HepG2 (cell line): ENCODE results near the gene TNIP1. TPM values are rescaled to one million over a fixed set of nuclear protein-coding genes. Genes with fewer than 3 reads are reported as not detected.
A peak's percentile ranks its signal among the peaks of the same experiment; 100 is the strongest.

ENCODE experiments used
- AKAP8 ChIP-seq: sonication (generic); formaldehyde crosslinking; IDR thresholded peaks from 2 replicates; pipeline ENCODE4 v1.5.1; 2020; ENCODE audit warnings: mild to moderate bottlenecking, missing genetic modification reagents
- ATF5 ChIP-seq: sonication (generic); formaldehyde crosslinking; IDR thresholded peaks from 2 replicates; pipeline ENCODE4 v1.4.0; 2020; ENCODE audit warnings: mild to moderate bottlenecking, low read depth, missing genetic modification reagents
- E2F2 ChIP-seq: sonication (generic); formaldehyde crosslinking; IDR thresholded peaks from 2 replicates; pipeline ENCODE4 v1.4.0; 2020; ENCODE audit warnings: missing genetic modification reagents, borderline replicate concordance
- ESRRA ChIP-seq: sonication (generic); formaldehyde crosslinking; IDR thresholded peaks from 2 replicates; pipeline ENCODE4 v1.5.1; 2020; ENCODE audit warnings: mild to moderate bottlenecking, low read depth, missing genetic modification reagents
- FIP1L1 ChIP-seq: fragments of 200-400 bp; formaldehyde crosslinking; IDR thresholded peaks from 2 replicates; pipeline ENCODE4 v1.6.1; 2018; ENCODE audit warnings: low read depth, mild to moderate bottlenecking, low read length, moderate library complexity, borderline replicate concordance; ENCODE audit not compliant: insufficient read depth
- KLF9 ChIP-seq: IDR thresholded peaks from 2 replicates; pipeline ENCODE4 v1.6.1; 2016; ENCODE audit warnings: low read depth
- NFAT5 ChIP-seq: sonication (generic); formaldehyde crosslinking; IDR thresholded peaks from 2 replicates; pipeline ENCODE4 v1.4.0; 2020; ENCODE audit warnings: missing genetic modification reagents
- RFX1 ChIP-seq: fragments of 450-650 bp; IDR thresholded peaks from 2 replicates; pipeline ENCODE4 v1.6.1; 2017
- SAFB2 ChIP-seq: sonication (generic); formaldehyde crosslinking; IDR thresholded peaks from 2 replicates; pipeline ENCODE4 v1.5.1; 2020; ENCODE audit warnings: missing genetic modification reagents, low read depth, mild to moderate bottlenecking, borderline replicate concordance
- SATB2 ChIP-seq: sonication (generic); formaldehyde crosslinking; IDR thresholded peaks from 2 replicates; pipeline ENCODE4 v1.5.0; 2020; ENCODE audit warnings: missing genetic modification reagents
- TARDBP ChIP-seq: sonication (generic); formaldehyde crosslinking; IDR thresholded peaks from 2 replicates; pipeline ENCODE4 v1.8.0; 2022; ENCODE audit warnings: mild to moderate bottlenecking, missing genetic modification reagents
- TRIM24 ChIP-seq: sonication (generic); formaldehyde crosslinking; IDR thresholded peaks from 2 replicates; pipeline ENCODE4 v1.8.0; 2022; ENCODE audit warnings: mild to moderate bottlenecking, missing genetic modification reagents
- ZBTB33 ChIP-seq: sonication (generic); formaldehyde crosslinking; IDR thresholded peaks from 2 replicates; pipeline ENCODE4 v1.4.0; 2020; ENCODE audit warnings: missing genetic modification reagents
- ZBTB37 ChIP-seq: sonication (generic); formaldehyde crosslinking; IDR thresholded peaks from 2 replicates; pipeline ENCODE4 v1.4.0; 2020; ENCODE audit warnings: mild to moderate bottlenecking, missing genetic modification reagents
- ZBTB7B ChIP-seq: sonication (generic); formaldehyde crosslinking; IDR thresholded peaks from 2 replicates; pipeline ENCODE4 v1.4.0; 2020; ENCODE audit warnings: missing genetic modification reagents
- ZFP62 ChIP-seq: sonication (generic); formaldehyde crosslinking; IDR thresholded peaks from 2 replicates; pipeline ENCODE4 v1.4.0; 2020; ENCODE audit warnings: missing genetic modification reagents
- ZNF329 ChIP-seq: sonication (generic); formaldehyde crosslinking; IDR thresholded peaks from 2 replicates; pipeline ENCODE4 v1.9.0; 2021; ENCODE audit warnings: low read depth, mild to moderate bottlenecking, missing genetic modification reagents
- ZNF451 ChIP-seq: sonication (generic); formaldehyde crosslinking; IDR thresholded peaks from 2 replicates; pipeline ENCODE4 v1.5.0; 2020; ENCODE audit warnings: mild to moderate bottlenecking, missing genetic modification reagents
- polyA plus RNA-seq, 8 experiments: library from polyadenylated mRNA; depleted of rRNA in 3 of 8; stranded (reverse) in 7 of 8; unstranded in 1 of 8; fragments of >200 nt; fragmentation: Illumina TruSeq in 4 of 8; extraction: Trizol in 4 of 8; gene quantifications; 2 replicates each; pipeline versions ENCODE4 v1.2.1 to v1.2.3, GENCODE V29; 2011 to 2016; ENCODE audit warnings: low read depth in 4 of 8, missing spikeins in 1 of 8, mixed read lengths in 1 of 8; ENCODE audit not compliant: insufficient read depth in 1 of 8
- total RNA-seq, 5 experiments: library from RNA; depleted of rRNA; stranded (reverse); fragments of >200 nt; fragmentation: Illumina TruSeq; extraction: Trizol; gene quantifications; 2 replicates each; pipeline ENCODE4 v1.2.3, GENCODE V29; 2016; ENCODE audit warnings: low read depth in 1 of 5

TNIP1 gene
- total and polyA plus RNA-seq, 2 of the 13 experiments (the other 11 are each of a cell fraction or from before 2014, with no cell fraction given) = 26.2 to 45.9 TPM

- peak; percentile 40 for TF ChIP-seq ATF5
- TF ChIP-seq RFX1 = no peak
- TF ChIP-seq SATB2 (CRISPR knock-in tag) = 0 out of 2 replicates have a peak, but pooled peaks have one; percentile 33
- TF ChIP-seq ZBTB33 = no peak
- 0 out of 2 replicates have a peak, but pooled peaks have one; percentile 48 for TF ChIP-seq NFAT5 (CRISPR knock-in tag)
- TF ChIP-seq ZFP62 (CRISPR knock-in tag) = no peak
- TF ChIP-seq TRIM24 = no peak
- TF ChIP-seq ZNF451 (CRISPR knock-in tag) = peak; percentile 86; the same call in 1 of the 2 replicates
- TF ChIP-seq AKAP8 = no peak
- peak; percentile 65; the same call in 1 of the 2 replicates for TF ChIP-seq TARDBP
- TF ChIP-seq ZBTB37 (CRISPR knock-in tag) = no peak
- peak; percentile 68; the same call in 1 of the 2 replicates for TF ChIP-seq ZNF329
- no peak for TF ChIP-seq E2F2 (CRISPR knock-in tag)
- TF ChIP-seq SAFB2 (CRISPR knock-in tag) = no peak
- TF ChIP-seq ESRRA = peak; percentile 23; the same call in 1 of the 2 replicates
- TF ChIP-seq FIP1L1 = no peak
- TF ChIP-seq ZBTB7B (CRISPR knock-in tag) = peak; percentile 86; the same call in 1 of the 2 replicates
- no peak for TF ChIP-seq KLF9 (CRISPR knock-in tag)
These were observed at the start of gene TNIP1 (continued) for GRCh38 chr5:151080613-151081430.
